Duodenal mucosa (tissue), 2 donors: Measurements from ENCODE around the gene PSTPIP2.
A peak's percentile ranks its signal among the peaks of the same experiment; 100 is the strongest.
"Not testable (repeated sequence)": the region's sequence is repeated elsewhere in the genome, so short reads cannot be mapped to it uniquely, and the experiment has no call there.

Experiments used
- H3K27ac ChIP-seq: one replicate; pipeline ENCODE4 v1.7.0; 2013; ENCODE audit warnings: low read depth, low read length
- H3K27me3 ChIP-seq, 2 donors: one replicate each; pipeline ENCODE4 v1.7.0; 2013; ENCODE audit warnings: low read length in 2 of 2, control low read depth in 1 of 2; ENCODE audit not compliant: insufficient read depth in 2 of 2, control insufficient read depth in 1 of 2
- H3K36me3 ChIP-seq, 2 donors: one replicate each; pipeline ENCODE4 v1.7.0; 2013; ENCODE audit warnings: low read length in 2 of 2, control low read depth in 1 of 2; ENCODE audit not compliant: insufficient read depth in 2 of 2, control insufficient read depth in 1 of 2
- H3K4me1 ChIP-seq, 2 donors: one replicate each; pipeline ENCODE4 v1.7.0; 2013; ENCODE audit warnings: low read length in 2 of 2, control low read depth in 1 of 2; ENCODE audit not compliant: insufficient read depth in 2 of 2, control insufficient read depth in 1 of 2
- H3K4me3 ChIP-seq, 2 donors: one replicate each; pipeline ENCODE4 v1.7.0; 2013; ENCODE audit warnings: low read length in 2 of 2, low read depth in 1 of 2
- H3K9ac ChIP-seq, 2 donors: one replicate each; pipeline ENCODE4 v1.7.0; 2013; ENCODE audit warnings: low read length in 2 of 2, low read depth in 1 of 2
- H3K9me3 ChIP-seq, 2 donors: one replicate each; pipeline ENCODE4 v1.7.0; 2013; ENCODE audit warnings: low read length in 2 of 2, control low read depth in 1 of 2; ENCODE audit not compliant: control insufficient read depth in 1 of 2

PSTPIP2 gene

GRCh38 chr18:45974088-45974536 is 97.9 kb downstream of the PSTPIP2 start:
- H3K9me3 ChIP-seq, result no peaks in the 10 kb centered on the region
- H3K9ac ChIP-seq, result no peak overlapping the region
- H3K36me3 ChIP-seq, result no peaks in the 10 kb centered on the region

GRCh38 chr18:45967007-45967706 is 104.9 kb downstream of the PSTPIP2 start, which contains the start of gene EPG5:
Gene EPG5, minus strand, starts transcription at chr18:45967329. Its CDS starts 90 bp downstream, at chr18:45967239.
- Histone ChIP-seq H3K27me3 (no peaks in the 10 kb centered on the region), H3K9me3 (no peaks in the 10 kb centered on the region), H3K9ac (peak within 1 kb of the TSS; percentile 82 to 87), H3K36me3 (peaks cover 0 to 3% of the 10 kb centered on the region in 2 donors), H3K4me1 (peaks cover 0 to 16% of the 10 kb centered on the region in 2 donors), H3K27ac (peak within 1 kb of the TSS; percentile 58), H3K4me3 (peak within 1 kb of the TSS; percentile 97 to 99)

More at GRCh38 chr18:45974088-45974536, 97.9 kb downstream of the PSTPIP2 start:
- Histone ChIP-seq H3K27ac (no peak overlapping the region), H3K4me3 (peak overlapping the region; percentile 1 to 2), H3K27me3 (no peaks in the 10 kb centered on the region), H3K4me1 (peaks cover 3 to 5% of the 10 kb centered on the region in 2 donors)

GRCh38 chr18:45964913-45965312 is 107.1 kb downstream of the PSTPIP2 start:
- not testable (repeated sequence) for H3K36me3 ChIP-seq, H3K27me3 ChIP-seq, H3K4me3 ChIP-seq, H3K9me3 ChIP-seq, H3K27ac ChIP-seq, H3K9ac ChIP-seq
- peaks cover 0 to 16% of the 10 kb centered on the region in 2 donors for H3K4me1 ChIP-seq

GRCh38 chr18:45962866-45963265 is 109.2 kb downstream of the PSTPIP2 start:
- Histone ChIP-seq H3K9ac (no peak overlapping the region), H3K4me1 (peaks cover 0 to 15% of the 10 kb centered on the region in 2 donors), H3K36me3 (peaks cover 0 to 3% of the 10 kb centered on the region in 2 donors), H3K4me3 (no peak overlapping the region), H3K9me3 (no peaks in the 10 kb centered on the region), H3K27ac (no peak overlapping the region), H3K27me3 (no peaks in the 10 kb centered on the region)

GRCh38 chr18:45962461-45962860 is 109.6 kb downstream of the PSTPIP2 start:
- Histone ChIP-seq H3K27me3 (no peaks in the 10 kb centered on the region), H3K4me3 (no peak overlapping the region), H3K9ac (no peak overlapping the region), H3K36me3 (peaks cover 0 to 3% of the 10 kb centered on the region in 2 donors), H3K9me3 (no peaks in the 10 kb centered on the region), H3K27ac (no peak overlapping the region), H3K4me1 (peaks cover 0 to 11% of the 10 kb centered on the region in 2 donors)

GRCh38 chr18:45959484-45959883 is 112.6 kb downstream of the PSTPIP2 start:
- not testable (repeated sequence) for H3K9ac ChIP-seq, H3K4me3 ChIP-seq, H3K27ac ChIP-seq, H3K9me3 ChIP-seq, H3K27me3 ChIP-seq, H3K4me1 ChIP-seq
- peaks cover 5 to 12% of the 10 kb centered on the region in 2 donors for H3K36me3 ChIP-seq

GRCh38 chr18:45958730-45959129 is 113.3 kb downstream of the PSTPIP2 start:
- Histone ChIP-seq H3K9ac (no peak overlapping the region), H3K4me3 (no peak overlapping the region), H3K27ac (no peak overlapping the region), H3K27me3 (no peaks in the 10 kb centered on the region), H3K36me3 (peaks cover 11 to 20% of the 10 kb centered on the region in 2 donors), H3K4me1 (no peaks in the 10 kb centered on the region), H3K9me3 (no peaks in the 10 kb centered on the region)

- Histone ChIP-seq H3K4me3 (no peak overlapping the region), H3K9me3 (no peaks in the 10 kb centered on the region), H3K27ac (no peak overlapping the region), H3K9ac (no peak overlapping the region), H3K4me1 (no peaks in the 10 kb centered on the region), H3K27me3 (no peaks in the 10 kb centered on the region), H3K36me3 (peaks cover 16 to 26% of the 10 kb centered on the region in 2 donors)
Measured at GRCh38 chr18:45958027-45958426, 114.0 kb downstream of the PSTPIP2 start.

- H3K36me3 ChIP-seq, result peaks cover 22 to 31% of the 10 kb centered on the region in 2 donors
- no peaks in the 10 kb centered on the region for H3K4me1 ChIP-seq
- no peak overlapping the region for H3K27ac ChIP-seq
- no peak overlapping the region for H3K4me3 ChIP-seq
- no peak overlapping the region for H3K9ac ChIP-seq
- no peaks in the 10 kb centered on the region for H3K27me3 ChIP-seq
- H3K9me3 ChIP-seq, result no peaks in the 10 kb centered on the region
Measured at GRCh38 chr18:45957100-45957499, 115.0 kb downstream of the PSTPIP2 start.

GRCh38 chr18:45954070-45954934 is 117.8 kb downstream of the PSTPIP2 start:
- Histone ChIP-seq H3K9ac (no peak overlapping the region), H3K27me3 (no peaks in the 10 kb centered on the region), H3K36me3 (peaks cover 24 to 52% of the 10 kb centered on the region in 2 donors), H3K27ac (no peak overlapping the region), H3K9me3 (no peaks in the 10 kb centered on the region), H3K4me3 (no peak overlapping the region), H3K4me1 (no peaks in the 10 kb centered on the region)
